BE2C (cell line): ENCODE data around the gene EYS.

Source experiments
- DNase-seq: peaks from one replicate; pipeline ENCODE4 v3.0.0-alpha.2; 2020
- H3K27me3 ChIP-seq: fragments of 250-450 bp; sonication (Bioruptor Pico); 2 replicates; pipeline ENCODE4 v1.5.1; 2020; ENCODE audit warnings: mild to moderate bottlenecking
- H3K36me3 ChIP-seq: fragments of 250-450 bp; sonication (Bioruptor Pico); 2 replicates; pipeline ENCODE4 v1.5.1; 2020; ENCODE audit warnings: mild to moderate bottlenecking
- H3K4me1 ChIP-seq: fragments of 250-450 bp; sonication (Bioruptor Pico); 2 replicates; pipeline ENCODE4 v1.5.1; 2020
- H3K4me3 ChIP-seq: 2 replicates; pipeline ENCODE4 v1.5.1; 2011; ENCODE audit warnings: low read depth, low read length
- H3K9me3 ChIP-seq: fragments of 250-450 bp; sonication (Bioruptor Pico); 2 replicates; pipeline ENCODE4 v1.5.1; 2020
- TF ChIP-seq, protein P1 (sequence below): IDR thresholded peaks from 2 replicates; pipeline ENCODE4 v1.5.1; 2012; ENCODE audit warnings: mild to moderate bottlenecking, low read depth, low read length

EYS gene

GRCh38 chr6:63868351-63868750, 1838.7 kb downstream of the EYS start:
- Histone ChIP-seq H3K27me3 (no peaks in the 10 kb centered on the region), H3K36me3 (no peaks in the 10 kb centered on the region), H3K4me1 (peaks cover 4% of the 10 kb centered on the region; the same call in 1 of the 2 replicates), H3K9me3 (no peaks in the 10 kb centered on the region), H3K4me3 (no peak overlapping the region)
- TF ChIP-seq, protein P1, sequence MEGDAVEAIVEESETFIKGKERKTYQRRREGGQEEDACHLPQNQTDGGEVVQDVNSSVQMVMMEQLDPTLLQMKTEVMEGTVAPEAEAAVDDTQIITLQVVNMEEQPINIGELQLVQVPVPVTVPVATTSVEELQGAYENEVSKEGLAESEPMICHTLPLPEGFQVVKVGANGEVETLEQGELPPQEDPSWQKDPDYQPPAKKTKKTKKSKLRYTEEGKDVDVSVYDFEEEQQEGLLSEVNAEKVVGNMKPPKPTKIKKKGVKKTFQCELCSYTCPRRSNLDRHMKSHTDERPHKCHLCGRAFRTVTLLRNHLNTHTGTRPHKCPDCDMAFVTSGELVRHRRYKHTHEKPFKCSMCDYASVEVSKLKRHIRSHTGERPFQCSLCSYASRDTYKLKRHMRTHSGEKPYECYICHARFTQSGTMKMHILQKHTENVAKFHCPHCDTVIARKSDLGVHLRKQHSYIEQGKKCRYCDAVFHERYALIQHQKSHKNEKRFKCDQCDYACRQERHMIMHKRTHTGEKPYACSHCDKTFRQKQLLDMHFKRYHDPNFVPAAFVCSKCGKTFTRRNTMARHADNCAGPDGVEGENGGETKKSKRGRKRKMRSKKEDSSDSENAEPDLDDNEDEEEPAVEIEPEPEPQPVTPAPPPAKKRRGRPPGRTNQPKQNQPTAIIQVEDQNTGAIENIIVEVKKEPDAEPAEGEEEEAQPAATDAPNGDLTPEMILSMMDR = no peak
- no peak for DNase-seq

DNA sequence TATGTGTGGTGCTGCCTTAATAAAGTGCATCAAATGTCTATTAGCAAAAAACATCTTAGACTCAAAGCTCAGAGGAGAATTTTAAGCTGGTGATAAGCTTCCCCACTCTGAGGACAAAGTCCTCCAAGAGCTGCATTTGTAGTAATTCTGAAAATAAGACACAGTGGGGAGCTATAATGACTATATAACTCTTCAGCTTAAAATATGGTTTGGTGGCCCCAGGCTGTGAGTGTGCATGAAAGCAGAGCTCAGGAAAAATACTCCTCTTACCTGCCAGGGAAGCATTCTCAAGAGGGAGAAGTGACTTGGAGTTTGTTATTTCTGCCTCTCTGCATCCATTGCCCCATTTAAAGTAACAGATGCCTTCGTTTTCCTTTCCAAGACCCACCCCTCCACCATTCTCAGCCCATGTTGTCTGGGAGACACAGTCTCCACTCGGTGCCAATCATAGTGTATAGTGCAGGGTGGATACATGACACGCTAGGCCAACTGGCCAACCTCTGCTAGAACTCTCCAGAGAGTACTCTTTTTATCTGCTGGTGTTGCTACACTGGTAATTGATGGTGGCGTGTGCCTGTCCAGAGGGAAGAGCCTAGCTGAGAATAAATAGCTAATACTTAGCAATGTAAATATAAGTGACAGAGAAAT, 1842.2 kb downstream of the EYS start:
- no peak overlapping the region for H3K4me3 ChIP-seq
- TF ChIP-seq, protein P1 = no peak
- H3K27me3 ChIP-seq = no peaks in the 10 kb centered on the region
- no peaks in the 10 kb centered on the region for H3K36me3 ChIP-seq
- peak; percentile 52 for DNase-seq
- H3K9me3 ChIP-seq = no peaks in the 10 kb centered on the region
- H3K4me1 ChIP-seq = peaks cover 6% of the 10 kb centered on the region

DNA sequence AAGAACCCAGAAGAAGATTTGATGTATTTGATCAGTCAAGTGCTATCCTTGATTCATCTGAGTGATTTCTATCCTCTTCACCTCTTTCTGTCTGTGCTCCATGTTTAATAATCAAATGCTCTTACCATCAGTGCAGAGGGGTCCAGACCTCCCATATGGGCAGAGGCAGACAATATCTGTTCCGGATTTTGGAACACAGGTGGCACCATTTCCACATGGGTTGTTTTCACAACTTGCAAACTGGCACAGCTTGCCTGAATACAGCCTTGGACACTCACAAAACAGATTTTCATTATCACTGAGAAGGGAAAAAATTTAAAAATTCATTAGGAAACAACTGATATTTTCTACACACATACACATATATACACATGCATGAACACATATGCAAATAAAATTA, 1843.0 kb downstream of the EYS start:
- no peak for DNase-seq
- Histone ChIP-seq H3K4me3 (no peak overlapping the region), H3K36me3 (no peaks in the 10 kb centered on the region), H3K4me1 (peaks cover 6% of the 10 kb centered on the region), H3K27me3 (no peaks in the 10 kb centered on the region), H3K9me3 (no peaks in the 10 kb centered on the region)
- TF ChIP-seq, protein P1 = no peak

DNA sequence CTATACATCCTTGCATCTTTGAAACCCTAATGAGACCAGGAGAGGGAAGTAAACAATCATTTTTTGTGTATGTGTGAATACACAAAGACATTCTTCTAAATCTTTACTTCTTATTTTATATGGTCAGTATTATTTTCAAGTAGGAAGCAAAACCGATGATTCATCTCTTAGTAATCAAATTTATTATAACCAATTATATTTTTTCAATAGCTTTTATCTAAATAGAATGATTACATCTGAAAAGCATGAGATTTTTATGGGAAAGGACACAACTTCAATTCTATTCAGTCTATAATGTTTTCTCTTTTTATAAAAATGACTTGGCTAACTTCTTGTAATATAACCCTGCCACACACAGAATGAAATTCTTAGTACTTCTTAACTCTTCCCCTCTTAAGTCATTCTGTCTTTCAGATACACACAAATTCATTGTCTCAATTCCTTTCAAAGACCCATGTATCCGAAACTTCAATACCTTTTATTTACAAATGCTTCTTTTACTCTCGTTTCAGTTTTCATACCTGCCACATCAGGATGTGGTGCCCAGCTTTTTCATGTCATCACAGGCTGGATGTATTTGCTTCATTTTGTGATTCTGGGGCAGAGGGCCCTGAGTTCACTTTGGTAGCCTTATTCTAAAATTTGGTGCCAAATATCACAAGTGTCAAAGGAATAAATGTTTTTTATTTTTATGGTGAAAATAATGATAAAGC, 1844.4 kb downstream of the EYS start:
- Histone ChIP-seq H3K36me3 (no peaks in the 10 kb centered on the region), H3K4me3 (no peak overlapping the region), H3K4me1 (peaks cover 6% of the 10 kb centered on the region), H3K27me3 (no peaks in the 10 kb centered on the region), H3K9me3 (no peaks in the 10 kb centered on the region)
- no peak for DNase-seq
- TF ChIP-seq, protein P1 = no peak

DNA sequence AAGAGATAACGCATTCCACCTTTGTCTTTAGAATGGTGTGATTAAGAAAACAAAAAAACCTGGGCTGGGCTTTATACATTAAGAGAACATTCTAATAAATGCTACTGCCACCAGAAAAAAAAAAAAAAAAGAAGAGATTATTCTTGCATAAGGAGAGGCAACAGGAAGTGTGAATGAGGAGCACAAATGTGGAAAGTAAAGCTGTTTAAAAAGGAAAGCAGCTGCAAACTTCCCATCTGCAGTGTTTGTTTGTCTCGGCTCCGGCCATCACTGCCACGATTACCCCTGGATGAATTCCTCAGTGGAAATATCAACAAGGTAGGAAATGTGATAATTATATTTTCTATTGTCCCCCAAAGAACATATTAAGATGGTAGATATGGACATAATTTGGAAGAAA, 1847.5 kb downstream of the EYS start:
- no peak overlapping the region for H3K4me3 ChIP-seq
- DNase-seq = no peak
- peaks cover 2% of the 10 kb centered on the region for H3K4me1 ChIP-seq
- no peaks in the 10 kb centered on the region for H3K27me3 ChIP-seq
- no peaks in the 10 kb centered on the region for H3K36me3 ChIP-seq
- H3K9me3 ChIP-seq = no peaks in the 10 kb centered on the region
- TF ChIP-seq, protein P1 = no peak

- Histone ChIP-seq H3K36me3 (no peaks in the 10 kb centered on the region), H3K4me3 (no peak overlapping the region), H3K9me3 (no peaks in the 10 kb centered on the region), H3K27me3 (no peaks in the 10 kb centered on the region), H3K4me1 (peaks cover 2% of the 10 kb centered on the region)
- TF ChIP-seq, protein P1 = no peak
- no peak for DNase-seq
Observed at GRCh38 chr6:63858691-63859090, 1848.3 kb downstream of the EYS start.
